Loucy (cell line): ENCODE measurements around the gene PUM1.

ENCODE experiments used
- H2AFZ ChIP-seq: fragments of 200-600 bp; sonication (generic); 2 replicates; pipeline ENCODE4 v1.6.0; 2016; ENCODE audit warnings: antibody characterized with exemption, mild to moderate bottlenecking, low read length, moderate library complexity
- H3F3A ChIP-seq: fragments of 200-600 bp; 2 replicates; pipeline ENCODE4 v1.6.0; 2016; ENCODE audit warnings: antibody characterized with exemption, low read depth, mild to moderate bottlenecking
- H3K27me3 ChIP-seq: fragments of 200-600 bp; sonication (generic); 2 replicates; pipeline ENCODE4 v1.6.1; 2014; ENCODE audit warnings: low read length, mild to moderate bottlenecking; ENCODE audit not compliant: insufficient read depth, poor library complexity, severe bottlenecking
- H3K36me3 ChIP-seq: fragments of 200-600 bp; sonication (generic); 2 replicates; pipeline ENCODE4 v1.6.1; 2016; ENCODE audit warnings: low read length; ENCODE audit not compliant: insufficient read depth
- H3K4me1 ChIP-seq: fragments of 200-600 bp; sonication (generic); 2 replicates; pipeline ENCODE4 v1.5.1; 2014; ENCODE audit warnings: low read length, mild to moderate bottlenecking; ENCODE audit not compliant: insufficient read depth, poor library complexity, severe bottlenecking
- H3K4me2 ChIP-seq: fragments of 200-600 bp; sonication (generic); 2 replicates; pipeline ENCODE4 v1.6.0; 2014; ENCODE audit warnings: antibody characterized with exemption, low read length, low read depth, mild to moderate bottlenecking; ENCODE audit not compliant: poor library complexity, severe bottlenecking
- H3K4me3 ChIP-seq: fragments of 200-600 bp; sonication (generic); 2 replicates; pipeline ENCODE4 v1.5.1; 2014; ENCODE audit warnings: low read length, mild to moderate bottlenecking, mixed read lengths; ENCODE audit not compliant: poor library complexity, severe bottlenecking
- H3K79me2 ChIP-seq: fragments of 200-600 bp; sonication (generic); 2 replicates; pipeline ENCODE4 v1.6.1; 2014; ENCODE audit warnings: low read length; ENCODE audit not compliant: insufficient read depth
- H3K9ac ChIP-seq: fragments of 200-600 bp; sonication (generic); 2 replicates; pipeline ENCODE4 v1.6.0; 2014; ENCODE audit warnings: mild to moderate bottlenecking, low read depth, low read length, moderate library complexity; ENCODE audit not compliant: poor library complexity, severe bottlenecking
- H3K9me2 ChIP-seq: fragments of 200-600 bp; sonication (generic); replicated peaks from 2 replicates; pipeline ENCODE4 v1.6.1; 2016; ENCODE audit warnings: low read depth, low read length, mixed read lengths
- H3K9me3 ChIP-seq: fragments of 200-600 bp; sonication (generic); 2 replicates; pipeline ENCODE4 v1.6.1; 2014; ENCODE audit warnings: mild to moderate bottlenecking, antibody characterized with exemption, low read length, low read depth; ENCODE audit not compliant: insufficient read depth
- H4K20me1 ChIP-seq: fragments of 200-600 bp; sonication (generic); 2 replicates; pipeline ENCODE4 v1.6.0; 2014; ENCODE audit warnings: antibody characterized with exemption, low read length, mild to moderate bottlenecking; ENCODE audit not compliant: insufficient read depth, poor library complexity, severe bottlenecking
- EZH2phosphoT487 ChIP-seq: fragments of 200-600 bp; IDR thresholded peaks from 2 replicates; pipeline ENCODE4 v1.6.1; 2018; ENCODE audit warnings: antibody characterized with exemption, mild to moderate bottlenecking, moderate library complexity, borderline replicate concordance
- TF ChIP-seq, protein P1 (sequence below): fragments of 200-600 bp; sonication (generic); conservative IDR thresholded peaks from 2 replicates; pipeline ENCODE4 v1.5.1; 2014; ENCODE audit warnings: mild to moderate bottlenecking, antibody characterized with exemption, low read length

Gene PUM1

DNA sequence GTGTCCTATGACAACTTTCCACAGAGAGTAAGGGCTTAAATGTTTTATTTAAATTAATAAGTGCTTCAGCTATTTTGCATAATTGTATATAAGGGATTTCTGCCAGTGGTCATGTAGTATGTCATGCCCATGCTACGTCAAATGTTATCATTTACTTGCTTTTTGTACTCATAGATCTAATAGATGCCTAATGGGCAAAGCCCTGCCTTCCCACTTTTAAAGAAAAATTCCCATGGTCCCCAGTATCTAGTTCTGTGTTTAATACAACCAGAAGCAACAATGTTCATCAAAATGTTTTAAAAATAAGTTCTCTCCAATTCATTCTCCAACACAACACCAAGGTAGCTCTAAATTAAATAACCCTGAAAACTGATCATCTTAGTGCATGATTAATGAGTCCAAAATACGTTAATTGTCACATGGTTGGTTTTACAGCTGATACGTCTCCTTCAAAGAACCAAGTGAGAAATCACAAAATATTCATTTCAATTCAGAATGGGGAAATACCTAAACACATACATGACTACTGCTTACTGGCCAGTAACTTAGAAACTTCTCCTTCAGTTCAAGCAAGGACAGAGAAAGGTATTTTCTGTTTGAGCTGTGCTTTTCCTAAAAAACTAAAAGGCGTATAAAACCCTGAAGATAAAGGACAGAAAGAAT, 107.8 kb downstream of the PUM1 start:
- H3K9me3 ChIP-seq, result no peaks in the 10 kb centered on the region
- H3K9me2 ChIP-seq, result no peaks in the 10 kb centered on the region
- no peak overlapping the region for H3K4me3 ChIP-seq
- H3F3A ChIP-seq, result no peaks in the 10 kb centered on the region
- peaks cover 93% of the 10 kb centered on the region for H3K36me3 ChIP-seq
- no peaks in the 10 kb centered on the region for H3K4me1 ChIP-seq
- peaks cover 60% of the 10 kb centered on the region for H4K20me1 ChIP-seq
- peaks cover 41% of the 10 kb centered on the region for H3K79me2 ChIP-seq
- no peak overlapping the region for H2AFZ ChIP-seq
- H3K4me2 ChIP-seq, result no peak overlapping the region
- no peak overlapping the region for H3K9ac ChIP-seq
- no peaks in the 10 kb centered on the region for H3K27me3 ChIP-seq
- TF ChIP-seq, protein P1, sequence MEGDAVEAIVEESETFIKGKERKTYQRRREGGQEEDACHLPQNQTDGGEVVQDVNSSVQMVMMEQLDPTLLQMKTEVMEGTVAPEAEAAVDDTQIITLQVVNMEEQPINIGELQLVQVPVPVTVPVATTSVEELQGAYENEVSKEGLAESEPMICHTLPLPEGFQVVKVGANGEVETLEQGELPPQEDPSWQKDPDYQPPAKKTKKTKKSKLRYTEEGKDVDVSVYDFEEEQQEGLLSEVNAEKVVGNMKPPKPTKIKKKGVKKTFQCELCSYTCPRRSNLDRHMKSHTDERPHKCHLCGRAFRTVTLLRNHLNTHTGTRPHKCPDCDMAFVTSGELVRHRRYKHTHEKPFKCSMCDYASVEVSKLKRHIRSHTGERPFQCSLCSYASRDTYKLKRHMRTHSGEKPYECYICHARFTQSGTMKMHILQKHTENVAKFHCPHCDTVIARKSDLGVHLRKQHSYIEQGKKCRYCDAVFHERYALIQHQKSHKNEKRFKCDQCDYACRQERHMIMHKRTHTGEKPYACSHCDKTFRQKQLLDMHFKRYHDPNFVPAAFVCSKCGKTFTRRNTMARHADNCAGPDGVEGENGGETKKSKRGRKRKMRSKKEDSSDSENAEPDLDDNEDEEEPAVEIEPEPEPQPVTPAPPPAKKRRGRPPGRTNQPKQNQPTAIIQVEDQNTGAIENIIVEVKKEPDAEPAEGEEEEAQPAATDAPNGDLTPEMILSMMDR, result no peak
- no peak for TF ChIP-seq EZH2phosphoT487

DNA sequence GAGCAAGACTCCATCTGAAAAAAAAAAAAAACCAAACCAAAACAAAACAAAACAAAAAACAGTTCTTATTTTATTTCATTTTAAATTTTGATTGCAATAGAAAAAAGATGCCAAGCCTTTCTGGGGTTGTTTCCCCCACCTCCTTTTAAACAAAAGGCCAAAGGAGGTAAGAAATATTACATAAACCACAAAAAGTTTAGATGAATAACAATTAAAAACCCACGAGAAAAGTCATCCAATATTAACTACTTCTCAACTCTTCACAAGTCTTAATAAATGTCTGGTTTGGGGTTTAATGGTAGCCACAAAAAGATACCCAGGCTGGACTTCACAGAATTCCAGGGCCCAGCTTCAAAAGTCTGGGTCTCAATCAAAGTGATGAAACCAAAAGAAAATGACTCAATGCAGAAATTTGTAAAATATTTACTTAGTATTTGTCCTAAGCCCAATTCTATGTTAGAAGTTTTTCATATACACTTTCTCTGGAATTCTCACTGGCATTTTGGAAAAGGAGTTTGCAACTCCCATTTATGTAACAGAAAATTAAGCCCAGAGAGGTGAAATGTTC, 110.0 kb downstream of the PUM1 start:
- H3K36me3 ChIP-seq, result peaks cover 95% of the 10 kb centered on the region
- H3K27me3 ChIP-seq, result no peaks in the 10 kb centered on the region
- no peak overlapping the region for H3K4me3 ChIP-seq
- no peak overlapping the region for H3K9ac ChIP-seq
- no peaks in the 10 kb centered on the region for H3F3A ChIP-seq
- TF ChIP-seq, protein P1, result no peak
- H3K9me2 ChIP-seq, result no peaks in the 10 kb centered on the region
- H3K9me3 ChIP-seq, result no peaks in the 10 kb centered on the region
- H3K4me2 ChIP-seq, result no peak overlapping the region
- no peaks in the 10 kb centered on the region for H3K4me1 ChIP-seq
- H2AFZ ChIP-seq, result no peak overlapping the region
- H4K20me1 ChIP-seq, result peaks cover 56% of the 10 kb centered on the region
- H3K79me2 ChIP-seq, result peaks cover 40% of the 10 kb centered on the region

DNA sequence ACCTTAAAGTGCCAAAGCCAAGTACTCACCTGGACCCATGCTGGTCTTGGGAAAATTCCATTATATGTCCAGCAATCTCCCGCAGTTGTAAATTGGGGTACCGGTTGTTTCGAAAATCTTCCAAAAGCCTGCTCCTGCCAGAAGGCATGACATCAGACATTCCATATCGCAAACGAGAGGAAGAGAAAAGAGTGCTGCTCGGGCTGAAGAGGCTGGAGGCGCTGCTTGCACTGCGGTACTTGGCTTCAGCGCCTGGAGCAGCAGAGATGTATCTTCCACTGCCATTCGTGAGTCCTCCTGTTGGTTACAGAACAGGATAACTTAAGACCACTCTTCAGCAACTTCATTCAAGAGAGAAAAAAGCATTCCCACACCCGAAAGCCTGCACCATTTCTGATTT, 111.8 kb downstream of the PUM1 start:
- Histone ChIP-seq H3K36me3 (peaks cover 92% of the 10 kb centered on the region), H3K79me2 (peaks cover 22% of the 10 kb centered on the region)

More for the DNA sequence above, 111.8 kb downstream of the PUM1 start:
- H4K20me1 ChIP-seq, result peaks cover 43% of the 10 kb centered on the region
- H3K9me3 ChIP-seq, result no peaks in the 10 kb centered on the region
- H3K4me3 ChIP-seq, result no peak overlapping the region
- no peaks in the 10 kb centered on the region for H3F3A ChIP-seq
- no peak for TF ChIP-seq EZH2phosphoT487
- TF ChIP-seq, protein P1, result no peak
- no peaks in the 10 kb centered on the region for H3K9me2 ChIP-seq
- no peak overlapping the region for H3K9ac ChIP-seq
- H3K4me1 ChIP-seq, result no peaks in the 10 kb centered on the region
- no peak overlapping the region for H2AFZ ChIP-seq
- no peak overlapping the region for H3K4me2 ChIP-seq
- no peaks in the 10 kb centered on the region for H3K27me3 ChIP-seq
